ENCODE data around the gene MYLIP.

GRCh38 chr6:16149305-16149704 is 20.4 kb downstream of the MYLIP start:
- TF ChIP-seq GATA2 (IDR thresholded peaks at IDR 0.05; ENCODE audit: low read depth, low read length): no peak
- no peak for TF ChIP-seq GATA3 (IDR thresholded peaks at IDR 0.05; ENCODE audit: low read depth, low read length)

Measured in SH-SY5Y (cell line).